ENCODE data around the gene DENND1A.

GRCh38 chr9:123657941-123658340, 272.0 kb downstream of the DENND1A start:
- TF ChIP-seq, protein P1, sequence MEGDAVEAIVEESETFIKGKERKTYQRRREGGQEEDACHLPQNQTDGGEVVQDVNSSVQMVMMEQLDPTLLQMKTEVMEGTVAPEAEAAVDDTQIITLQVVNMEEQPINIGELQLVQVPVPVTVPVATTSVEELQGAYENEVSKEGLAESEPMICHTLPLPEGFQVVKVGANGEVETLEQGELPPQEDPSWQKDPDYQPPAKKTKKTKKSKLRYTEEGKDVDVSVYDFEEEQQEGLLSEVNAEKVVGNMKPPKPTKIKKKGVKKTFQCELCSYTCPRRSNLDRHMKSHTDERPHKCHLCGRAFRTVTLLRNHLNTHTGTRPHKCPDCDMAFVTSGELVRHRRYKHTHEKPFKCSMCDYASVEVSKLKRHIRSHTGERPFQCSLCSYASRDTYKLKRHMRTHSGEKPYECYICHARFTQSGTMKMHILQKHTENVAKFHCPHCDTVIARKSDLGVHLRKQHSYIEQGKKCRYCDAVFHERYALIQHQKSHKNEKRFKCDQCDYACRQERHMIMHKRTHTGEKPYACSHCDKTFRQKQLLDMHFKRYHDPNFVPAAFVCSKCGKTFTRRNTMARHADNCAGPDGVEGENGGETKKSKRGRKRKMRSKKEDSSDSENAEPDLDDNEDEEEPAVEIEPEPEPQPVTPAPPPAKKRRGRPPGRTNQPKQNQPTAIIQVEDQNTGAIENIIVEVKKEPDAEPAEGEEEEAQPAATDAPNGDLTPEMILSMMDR (conservative IDR thresholded peaks at IDR 0.05; ENCODE audit: low read depth, low read length): no peak
- TF ChIP-seq EZH2phosphoT487 (IDR thresholded peaks at IDR 0.05; ENCODE audit: borderline replicate concordance, low read length): no peak

All from PC-3 (cell line).